GM19351 (cell line): ENCODE data around the gene C1QTNF12.
"Not testable (repeated sequence)": the region's sequence is repeated elsewhere in the genome, so short reads cannot be mapped to it uniquely, and the experiment has no call there.

Source experiments
- ATAC-seq: cut with Tn5 transposase; IDR thresholded peaks from one replicate; pipeline ENCODE4 v1.9.1; 2021; ENCODE audit warnings: mild to moderate bottlenecking, moderate library complexity; ENCODE audit not compliant: unreplicated experiment

C1QTNF12 gene

DNA sequence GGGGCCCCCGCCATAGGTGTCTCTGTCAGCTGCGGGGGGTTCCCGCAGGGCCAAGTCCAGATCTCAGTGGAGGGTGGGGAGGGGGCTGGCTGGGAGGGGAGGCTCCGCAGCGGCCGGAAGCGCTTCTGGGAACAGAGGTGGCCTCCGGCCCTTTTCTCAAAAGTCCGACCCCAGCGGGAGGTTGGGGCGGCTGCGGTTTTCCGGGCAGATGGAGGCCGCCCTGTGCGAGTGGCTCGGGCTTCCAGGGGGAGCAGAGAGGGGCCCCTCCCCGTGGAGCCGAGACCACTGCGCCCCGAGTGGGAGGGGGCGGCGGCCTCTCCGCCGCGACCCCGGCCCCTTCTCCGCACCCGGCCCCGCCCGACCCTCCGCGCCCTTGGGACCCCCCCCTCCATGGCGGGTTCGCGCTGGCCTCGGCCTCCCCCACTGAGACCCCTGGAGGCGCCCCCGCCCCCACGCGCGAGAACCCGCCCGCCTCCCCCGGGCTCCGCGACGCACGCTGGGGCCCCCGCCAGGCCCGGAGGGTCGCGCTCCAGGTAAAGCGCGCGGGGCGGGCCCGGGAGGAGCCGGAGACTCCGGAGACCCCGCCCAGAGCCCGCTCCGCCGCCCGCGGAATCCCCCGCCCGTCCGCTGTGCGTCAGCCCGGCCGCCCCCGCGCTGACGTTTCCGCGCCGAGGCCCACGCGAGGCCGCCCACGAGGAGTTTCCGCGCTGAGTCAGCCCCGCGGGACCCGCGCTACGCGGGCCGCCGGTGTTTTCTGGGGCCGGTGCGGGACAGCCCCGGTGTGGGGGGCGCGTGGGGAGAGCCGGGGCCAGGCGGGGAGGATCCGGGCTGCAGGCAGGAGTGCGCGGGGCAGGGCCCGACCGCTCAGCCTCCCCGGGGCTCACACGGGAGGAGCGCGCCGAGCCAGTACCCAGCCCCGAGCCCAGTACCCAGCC, 45.4 kb downstream of the C1QTNF12 start:
- no peak for ATAC-seq

DNA sequence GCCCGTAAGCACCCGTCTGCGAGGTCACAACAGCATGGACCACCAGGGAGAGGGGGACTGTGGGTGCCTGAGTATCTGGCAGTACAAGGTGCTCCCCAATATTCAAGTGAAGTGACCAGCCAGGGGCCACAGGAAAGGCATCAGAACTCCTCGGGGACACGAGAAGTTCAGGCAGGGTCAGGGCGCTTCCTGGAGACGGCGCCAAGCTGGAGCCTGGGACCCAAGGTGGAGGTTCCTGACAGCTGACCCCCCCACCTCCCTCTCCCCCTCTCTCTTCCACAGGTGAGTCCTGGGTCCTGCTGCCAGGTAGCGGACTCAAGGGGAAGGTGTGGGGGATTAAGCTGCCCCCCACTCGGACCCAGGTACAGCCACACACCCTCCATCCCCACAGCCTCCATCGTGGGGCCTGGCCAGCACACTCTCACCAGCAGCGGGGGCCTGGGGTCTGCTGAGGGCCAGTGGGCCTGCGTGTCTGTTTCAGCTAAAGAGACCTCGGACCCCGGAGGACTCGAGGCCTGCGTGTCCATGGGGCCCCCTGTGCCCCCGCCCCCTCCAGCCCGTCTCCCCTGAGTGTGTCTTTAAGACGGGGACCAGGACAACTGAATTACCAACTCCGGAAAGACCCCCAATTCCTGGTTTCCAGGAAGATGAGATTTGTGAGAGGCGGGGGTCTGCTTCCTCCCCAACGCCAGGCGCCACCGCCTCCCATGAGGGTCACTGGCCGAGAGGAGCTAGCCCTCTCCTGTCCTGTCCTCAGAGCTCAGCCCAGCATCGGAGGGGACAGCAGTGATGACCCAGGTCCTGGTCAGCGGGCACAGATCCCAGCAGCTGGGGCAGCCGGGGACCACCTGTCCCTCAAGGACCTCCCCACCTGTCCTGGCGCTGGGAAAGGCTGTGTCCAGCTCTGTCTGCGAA, 46.3 kb downstream of the C1QTNF12 start:
- ATAC-seq = no peak

- ATAC-seq = no peak
These were observed 47.2 kb downstream of the C1QTNF12 start for GRCh38 chr1:1199141-1199960.

GRCh38 chr1:1198423-1199140, 47.9 kb downstream of the C1QTNF12 start:
- ATAC-seq = no peak

GRCh38 chr1:1197551-1198422, 48.7 kb downstream of the C1QTNF12 start:
- ATAC-seq = no peak

DNA sequence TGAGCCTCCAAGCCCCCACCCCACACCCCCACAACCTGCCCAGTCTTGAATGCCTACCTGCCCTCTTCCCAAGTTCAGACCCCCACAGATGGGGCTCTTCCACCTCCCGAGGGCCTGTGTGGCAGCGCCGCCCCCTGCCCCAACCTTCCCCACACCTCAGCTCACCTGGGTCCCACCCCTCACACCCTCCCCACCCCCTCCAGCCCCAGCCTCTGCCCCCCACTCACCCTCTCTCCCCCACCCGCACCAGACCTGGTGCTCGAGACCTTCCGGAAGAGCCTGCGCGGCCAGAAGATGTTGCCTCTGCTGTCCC, 49.4 kb downstream of the C1QTNF12 start:
- ATAC-seq = no peak

DNA sequence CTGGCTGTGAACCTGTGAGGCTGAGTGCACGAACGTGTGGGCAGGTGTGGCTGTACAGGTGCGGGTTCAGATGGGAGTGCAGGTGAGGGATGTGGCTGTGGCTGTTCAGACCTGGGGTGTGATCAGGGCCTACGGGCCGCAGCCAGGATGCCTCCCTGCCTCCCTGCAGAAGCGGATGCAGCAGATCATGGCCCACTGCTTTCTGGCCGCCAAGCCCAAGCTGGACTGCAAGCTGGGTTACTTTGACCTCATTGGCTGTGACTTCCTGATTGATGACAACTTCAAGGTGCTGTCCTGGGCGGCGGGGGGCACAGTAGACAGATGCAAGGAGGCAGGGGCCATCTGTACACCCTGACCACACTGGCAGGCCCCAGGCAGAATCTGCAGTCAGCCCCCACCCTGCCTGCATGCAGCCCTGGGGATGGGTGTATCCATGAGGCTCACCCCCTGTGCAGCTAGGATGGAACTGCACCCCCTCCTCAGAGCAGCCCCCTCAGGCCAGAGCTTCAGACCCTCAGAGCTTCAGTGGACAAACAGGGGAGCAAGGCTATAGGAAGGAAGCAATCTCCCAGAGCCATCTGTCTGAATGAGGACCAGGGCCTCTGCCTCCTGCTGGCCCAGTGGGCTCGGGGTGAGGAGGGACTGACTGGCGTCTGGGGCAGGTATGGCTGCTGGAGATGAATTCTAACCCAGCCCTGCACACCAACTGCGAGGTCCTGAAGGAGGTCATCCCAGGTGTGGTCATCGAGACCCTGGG, 49.9 kb downstream of the C1QTNF12 start:
- ATAC-seq = no peak

- not testable (repeated sequence) for ATAC-seq
These were observed 50.8 kb downstream of the C1QTNF12 start for GRCh38 chr1:1195726-1196125.

DNA sequence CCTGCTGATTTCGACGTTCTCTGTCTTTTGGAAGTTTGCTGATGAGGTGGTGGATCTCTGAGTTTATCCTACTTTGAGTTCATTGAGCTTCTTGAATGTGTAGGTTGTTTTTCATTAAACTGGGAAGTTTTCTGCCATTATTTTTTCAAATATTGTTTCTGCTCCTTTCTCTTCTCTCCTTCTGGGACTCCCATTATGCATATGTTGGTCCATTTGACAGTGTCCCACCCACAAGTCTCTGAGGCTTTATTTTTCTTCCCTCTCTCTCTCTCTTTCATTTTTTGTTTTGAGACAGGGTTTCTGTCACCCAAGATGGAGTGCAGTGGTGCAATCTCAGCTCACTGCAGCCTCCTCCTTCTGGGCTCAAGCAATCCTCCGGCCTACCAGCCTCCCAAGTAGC, 51.8 kb downstream of the C1QTNF12 start:
- ATAC-seq = no peak
